K562 (cell line): ENCODE results near the gene MAP3K7. TPM values are rescaled to one million over a fixed set of nuclear protein-coding genes. Genes with fewer than 3 reads are reported as not detected.
A peak's percentile ranks its signal among the peaks of the same experiment; 100 is the strongest.

ENCODE experiments used
- CCNT2 ChIP-seq: IDR thresholded peaks from 2 replicates; pipeline ENCODE4 v1.6.1; 2011; ENCODE audit warnings: borderline replicate concordance, low read depth, mild to moderate bottlenecking, moderate library complexity, mixed read lengths, low read length; ENCODE audit not compliant: insufficient read length; ENCODE audit errors: extremely low read depth
- ETV1 ChIP-seq: fragments of 450-650 bp; conservative IDR thresholded peaks from 2 replicates; pipeline ENCODE4 v1.6.1; 2016; ENCODE audit warnings: missing genetic modification characterization, control low read depth, low read depth, missing compliant biosample characterization
- KDM5B ChIP-seq: fragments of 200-600 bp; sonication (generic); IDR thresholded peaks from 2 replicates; pipeline ENCODE4 v1.6.1; 2012; ENCODE audit warnings: low read depth, mild to moderate bottlenecking, moderate library complexity, low read length, control low read depth, inconsistent platforms; ENCODE audit not compliant: insufficient replicate concordance
- NFE2 ChIP-seq: IDR thresholded peaks from 2 replicates; pipeline ENCODE4 v1.6.1; 2014; ENCODE audit warnings: antibody characterized with exemption, low read depth
- PBX2 ChIP-seq, 2 experiments: IDR thresholded peaks in 1 of 2; conservative IDR thresholded peaks in 1 of 2; 2 replicates each; pipeline ENCODE4 v1.6.1; 2016; ENCODE audit warnings: low read depth in 2 of 2, mild to moderate bottlenecking in 1 of 2, missing compliant biosample characterization in 1 of 2, missing genetic modification characterization in 1 of 2, moderate library complexity in 1 of 2
- SP1 ChIP-seq: sonication (generic); formaldehyde crosslinking; IDR thresholded peaks from 2 replicates; pipeline ENCODE4 v1.8.1; 2022; ENCODE audit warnings: mild to moderate bottlenecking, missing genetic modification reagents
- WHSC1 ChIP-seq: IDR thresholded peaks from one replicate; pipeline ENCODE4 v1.6.1; 2012; ENCODE audit warnings: low read length, control low read depth, inconsistent platforms
- ZBTB1 ChIP-seq: sonication (generic); formaldehyde crosslinking; IDR thresholded peaks from 2 replicates; pipeline ENCODE4 v1.8.1; 2023; ENCODE audit warnings: missing genetic modification reagents, low read depth, mild to moderate bottlenecking, borderline replicate concordance
- ZNF280B ChIP-seq: fragments of 250-450 bp; sonication (Bioruptor Pico); IDR thresholded peaks from 2 replicates; pipeline ENCODE4 v1.5.1; 2021; ENCODE audit warnings: mild to moderate bottlenecking
- ZNF3 ChIP-seq: fragments of 250-450 bp; sonication (Bioruptor Pico); IDR thresholded peaks from 2 replicates; pipeline ENCODE4 v1.5.0; 2021; ENCODE audit warnings: mild to moderate bottlenecking, moderate library complexity
- ZNF407 ChIP-seq: fragments of 450-650 bp; IDR thresholded peaks from 2 replicates; pipeline ENCODE4 v1.6.1; 2016; ENCODE audit warnings: low read depth
- ZNF644 ChIP-seq: fragments of 200-800 bp; sonication (Bioruptor generic); IDR thresholded peaks from 2 replicates; pipeline ENCODE4 v1.6.1; 2016; ENCODE audit warnings: low read depth, missing genetic modification characterization, missing compliant biosample characterization
- polyA plus RNA-seq, 8 experiments: library from polyadenylated mRNA; depleted of rRNA in 4 of 8; stranded (reverse) in 5 of 8; unstranded in 3 of 8; fragments of >200 nt; fragmentation: Nextera tagmentation in 2 of 8; fragmentation: Illumina TruSeq in 1 of 8; extraction: Ambion mirVana in 2 of 8; extraction: Trizol in 1 of 8; gene quantifications; 2 replicates each; pipeline versions ENCODE4 v1.2.1 to v1.2.3, GENCODE V29; 2011 to 2014; ENCODE audit warnings: inconsistent platforms in 1 of 8, missing spikeins in 1 of 8
- total RNA-seq, 7 experiments: library from RNA; depleted of rRNA in 6 of 7; stranded (reverse); fragments of >200 nt in 6 of 7; fragmentation: Illumina TruSeq in 2 of 7; extraction: Trizol in 2 of 7; gene quantifications; 2 replicates each; pipeline versions ENCODE4 v1.2.1 to v1.2.3, GENCODE V29; 2011 to 2021; ENCODE audit warnings: low replicate concordance in 1 of 7

MAP3K7 gene
- total and polyA plus RNA-seq, 9 of the 15 experiments (the other 6 are each of a cell fraction or from before 2014, with no cell fraction given): 13.4 to 60.9 (median 34.8) TPM

- TF ChIP-seq ETV1 (tag): peak; percentile 96
- TF ChIP-seq CCNT2: no peak
- TF ChIP-seq ZBTB1 (CRISPR knock-in tag): peak; percentile 87
- TF ChIP-seq ZNF280B (CRISPR knock-in tag): no peak
- no peak for TF ChIP-seq ZNF3
- no peak for TF ChIP-seq PBX2 (CRISPR knock-in tag; IDR thresholded peaks at IDR 0.05; ENCODE audit: low read depth)
- no peak; the same call in 1 of the 2 replicates for TF ChIP-seq PBX2 (tag; conservative IDR thresholded peaks at IDR 0.05; ENCODE audit: low read depth)
- peak; percentile 93 for TF ChIP-seq KDM5B
- no peak for TF ChIP-seq NFE2
- no peak for TF ChIP-seq ZNF644 (tag)
- peak; percentile 81 for TF ChIP-seq SP1 (CRISPR knock-in tag)
- no peak for TF ChIP-seq ZNF407
- TF ChIP-seq WHSC1: no peak
These were observed at the start of gene MAP3K7 (continued) for GRCh38 chr6:90586836-90587638.
